GM12873 (cell line): ENCODE measurements around the gene ATG4C.

ENCODE experiments used
- TF ChIP-seq, protein P1 (sequence below): IDR thresholded peaks from 2 replicates; pipeline ENCODE4 v1.5.1; 2012; ENCODE audit warnings: low read depth, mild to moderate bottlenecking, moderate library complexity, low read length, control low read depth; ENCODE audit not compliant: insufficient read depth; ENCODE audit errors: missing control alignments

The ATG4C gene

GRCh38 chr1:62809788-62810187, 25.9 kb downstream of the ATG4C start:
- TF ChIP-seq, protein P1, sequence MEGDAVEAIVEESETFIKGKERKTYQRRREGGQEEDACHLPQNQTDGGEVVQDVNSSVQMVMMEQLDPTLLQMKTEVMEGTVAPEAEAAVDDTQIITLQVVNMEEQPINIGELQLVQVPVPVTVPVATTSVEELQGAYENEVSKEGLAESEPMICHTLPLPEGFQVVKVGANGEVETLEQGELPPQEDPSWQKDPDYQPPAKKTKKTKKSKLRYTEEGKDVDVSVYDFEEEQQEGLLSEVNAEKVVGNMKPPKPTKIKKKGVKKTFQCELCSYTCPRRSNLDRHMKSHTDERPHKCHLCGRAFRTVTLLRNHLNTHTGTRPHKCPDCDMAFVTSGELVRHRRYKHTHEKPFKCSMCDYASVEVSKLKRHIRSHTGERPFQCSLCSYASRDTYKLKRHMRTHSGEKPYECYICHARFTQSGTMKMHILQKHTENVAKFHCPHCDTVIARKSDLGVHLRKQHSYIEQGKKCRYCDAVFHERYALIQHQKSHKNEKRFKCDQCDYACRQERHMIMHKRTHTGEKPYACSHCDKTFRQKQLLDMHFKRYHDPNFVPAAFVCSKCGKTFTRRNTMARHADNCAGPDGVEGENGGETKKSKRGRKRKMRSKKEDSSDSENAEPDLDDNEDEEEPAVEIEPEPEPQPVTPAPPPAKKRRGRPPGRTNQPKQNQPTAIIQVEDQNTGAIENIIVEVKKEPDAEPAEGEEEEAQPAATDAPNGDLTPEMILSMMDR: no peak

- TF ChIP-seq, protein P1: no peak
These were observed 26.7 kb downstream of the ATG4C start for GRCh38 chr1:62810420-62811274.

DNA sequence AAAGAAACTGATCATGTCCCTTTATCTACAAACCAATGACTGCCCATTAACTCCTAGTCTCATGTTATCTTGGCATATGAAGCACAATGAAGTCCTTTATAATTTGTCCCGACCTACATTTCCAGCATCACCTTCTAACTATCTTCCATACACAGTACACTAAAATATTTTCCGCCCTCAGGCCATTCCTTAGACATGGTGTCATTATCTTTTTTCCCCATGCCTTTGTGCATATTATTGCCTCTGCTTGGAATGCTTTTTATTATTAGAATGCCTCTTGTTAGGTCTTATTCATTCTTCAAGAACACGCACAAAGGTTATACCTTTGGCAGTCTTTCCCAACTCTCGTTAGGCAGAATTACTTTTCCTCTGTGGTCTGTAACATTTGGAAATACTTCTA, 39.6 kb downstream of the ATG4C start:
- TF ChIP-seq, protein P1: no peak

DNA sequence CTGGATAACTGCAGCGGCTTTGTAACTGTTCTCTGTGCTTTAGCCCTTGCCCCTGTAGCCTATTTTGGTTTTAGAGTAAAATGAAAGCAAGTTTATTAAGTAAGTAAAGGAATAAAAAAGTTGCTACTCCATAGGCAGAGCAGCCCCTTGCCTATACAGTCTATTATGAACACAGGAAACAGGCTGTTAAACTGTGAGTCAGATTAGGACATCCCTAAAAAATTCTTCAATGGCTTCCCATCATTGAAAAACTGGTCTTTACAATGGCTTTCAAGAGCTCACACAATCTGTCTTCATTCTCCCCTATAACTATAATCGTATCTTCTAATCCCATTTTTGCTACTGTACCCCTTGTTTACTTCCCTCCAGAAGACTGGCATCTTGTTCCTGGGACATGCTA, 43.0 kb downstream of the ATG4C start:
- TF ChIP-seq, protein P1: no peak

GRCh38 chr1:62832276-62832675, 48.3 kb downstream of the ATG4C start:
- TF ChIP-seq, protein P1: no peak

DNA sequence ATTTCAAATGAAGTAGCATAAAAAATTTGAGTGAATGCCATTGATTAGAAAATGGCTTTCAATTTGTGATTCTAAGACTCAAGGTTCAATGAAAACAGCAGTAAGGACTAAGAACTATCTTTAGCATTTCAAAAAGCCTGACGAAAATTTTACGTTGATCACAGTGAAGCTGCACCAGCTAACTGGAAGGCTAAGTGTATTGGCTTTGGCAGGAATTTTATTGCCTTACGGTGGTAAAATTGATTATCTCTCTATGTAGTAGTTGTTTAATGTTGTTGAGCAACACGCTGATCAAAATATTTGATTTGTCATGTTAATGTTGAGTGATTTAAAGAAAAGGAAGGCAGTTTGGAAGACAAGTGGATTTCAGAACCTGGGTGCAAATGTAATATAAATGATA, 49.6 kb downstream of the ATG4C start:
- TF ChIP-seq, protein P1: no peak

DNA sequence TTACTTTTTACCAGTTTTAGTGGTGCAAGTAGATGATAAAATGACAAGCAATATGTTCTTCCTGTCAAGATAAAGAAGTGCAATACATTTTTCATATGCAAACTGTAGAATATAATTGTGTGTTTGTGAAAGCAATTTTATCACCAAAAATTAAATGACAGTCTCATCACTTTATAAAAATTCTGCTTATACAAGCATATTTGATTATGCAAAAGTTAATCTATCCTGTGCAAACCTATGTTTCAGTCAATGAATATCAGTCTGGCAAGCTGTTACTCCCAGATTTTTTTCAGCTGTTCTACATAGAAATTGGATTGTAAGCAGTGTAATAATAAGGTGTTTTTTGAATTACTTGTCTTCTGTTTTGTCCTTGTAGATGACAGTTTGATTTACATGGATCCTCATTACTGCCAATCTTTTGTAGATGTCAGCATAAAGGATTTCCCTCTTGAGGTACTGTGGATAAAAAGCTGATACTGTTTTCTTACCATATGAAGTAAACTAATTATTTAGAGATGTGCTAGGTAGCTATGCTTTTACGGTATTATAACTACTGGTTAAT, 50.5 kb downstream of the ATG4C start:
- TF ChIP-seq, protein P1: no peak
